IMR-90 (cell line): ENCODE data around the gene SGK2. TPM values are rescaled to one million over a fixed set of nuclear protein-coding genes. Genes with fewer than 3 reads are reported as not detected.

Experiments
- ATAC-seq: fragments of 200-7000 bp; cut with Tn5 transposase; 2 replicates; pipeline ENCODE4 v1.9.1; 2020; ENCODE audit warnings: low read depth, mild to moderate bottlenecking, moderate library complexity
- BruUV-seq: library from RNA; stranded (reverse); fragments of 400-500 nt; replicated peaks from 2 replicates; lab custom pipeline; 2021; lab: Mats Ljungman, UMichigan
- CTCF ChIA-PET: fragments of 300-600 bp; formaldehyde crosslinking; extraction: SDS; loops from one replicate; lab custom pipeline; 2021; ENCODE audit warnings: antibody characterized with exemption; lab: Yijun Ruan, JAX
- POLR2A ChIA-PET: fragments of 300-600 bp; sonication (Branson Sonifier 250); formaldehyde crosslinking; loops from one replicate; lab custom pipeline; 2022; ENCODE audit warnings: antibody characterized with exemption; ENCODE audit not compliant: unreplicated experiment; lab: Charles Lee
- DNase-seq: peaks from one replicate; pipeline ENCODE4 v3.0.0; 2013
- H2AFZ ChIP-seq: replicated peaks from 2 replicates; pipeline ENCODE3; 2013; ENCODE audit warnings: low read length, mild to moderate bottlenecking; ENCODE audit not compliant: poor library complexity
- H2AK5ac ChIP-seq: 2 replicates; pipeline ENCODE4 v1.6.1; 2013; ENCODE audit warnings: low read depth, low read length, inconsistent platforms
- H2AK9ac ChIP-seq: replicated peaks from 2 replicates; pipeline ENCODE3; 2013; ENCODE audit warnings: mild to moderate bottlenecking, low read depth, low read length, moderate library complexity; ENCODE audit not compliant: poor library complexity
- H2BK120ac ChIP-seq: 2 replicates; pipeline ENCODE4 v1.6.1; 2013; ENCODE audit warnings: low read depth, low read length, inconsistent platforms
- H2BK15ac ChIP-seq: 3 replicates; pipeline ENCODE4 v1.6.1; 2013; ENCODE audit warnings: low read depth, low read length, inconsistent platforms
- H2BK20ac ChIP-seq: 2 replicates; pipeline ENCODE4 v1.6.1; 2013; ENCODE audit warnings: low read depth, mild to moderate bottlenecking, inconsistent platforms, low read length, moderate library complexity
- H2BK5ac ChIP-seq: 2 replicates; pipeline ENCODE4 v1.6.1; 2013; ENCODE audit warnings: mild to moderate bottlenecking, low read depth, low read length, inconsistent platforms; ENCODE audit not compliant: poor library complexity, severe bottlenecking
- H3K14ac ChIP-seq: replicated peaks from 2 replicates; pipeline ENCODE4 v1.6.1; 2013; ENCODE audit warnings: low read depth, low read length, inconsistent platforms
- H3K18ac ChIP-seq: 2 replicates; pipeline ENCODE4 v1.6.1; 2013; ENCODE audit warnings: low read depth, low read length, control low read depth
- H3K23ac ChIP-seq: 2 replicates; pipeline ENCODE4 v1.6.1; 2013; ENCODE audit warnings: low read depth, low read length, inconsistent platforms
- H3K27ac ChIP-seq: 2 replicates; pipeline ENCODE4 v1.5.1; 2013; ENCODE audit warnings: mild to moderate bottlenecking, control low read depth, low read length; ENCODE audit not compliant: insufficient read depth
- H3K27me3 ChIP-seq: 2 replicates; pipeline ENCODE4 v1.6.1; 2013; ENCODE audit warnings: low read length; ENCODE audit not compliant: control insufficient read depth, insufficient read depth
- H3K36me3 ChIP-seq: 2 replicates; pipeline ENCODE4 v1.6.1; 2013; ENCODE audit warnings: low read length, mixed read lengths; ENCODE audit not compliant: control insufficient read depth, insufficient read depth
- H3K4ac ChIP-seq: 2 replicates; pipeline ENCODE4 v1.6.1; 2013; ENCODE audit warnings: low read depth, low read length, inconsistent platforms
- H3K4me1 ChIP-seq: 2 replicates; pipeline ENCODE4 v1.6.1; 2013; ENCODE audit warnings: low read length, mixed read lengths; ENCODE audit not compliant: control insufficient read depth, insufficient read depth
- H3K4me2 ChIP-seq: 2 replicates; pipeline ENCODE4 v1.6.1; 2013; ENCODE audit warnings: low read depth, mild to moderate bottlenecking, control low read depth, low read length, moderate library complexity
- H3K4me3 ChIP-seq: 2 replicates; pipeline ENCODE4 v1.5.1; 2013; ENCODE audit warnings: low read depth, mild to moderate bottlenecking, control low read depth, low read length, moderate library complexity; ENCODE audit not compliant: insufficient read depth
- H3K56ac ChIP-seq: 2 replicates; pipeline ENCODE4 v1.6.1; 2013; ENCODE audit warnings: low read length, inconsistent platforms; ENCODE audit not compliant: insufficient read depth; ENCODE audit errors: extremely low read depth
- H3K79me1 ChIP-seq, 2 experiments: 2 replicates each; pipeline ENCODE4 v1.6.1; 2013; ENCODE audit warnings: low read length in 2 of 2, inconsistent platforms in 1 of 2, low read depth in 1 of 2
- H3K9ac ChIP-seq: 2 replicates; pipeline ENCODE4 v1.6.1; 2013; ENCODE audit warnings: low read depth, low read length, control low read depth
- H3K9me1 ChIP-seq: 2 replicates; pipeline ENCODE4 v1.6.1; 2013; ENCODE audit warnings: low read length, inconsistent platforms; ENCODE audit not compliant: insufficient read depth
- H3K9me3 ChIP-seq: 2 replicates; pipeline ENCODE4 v1.6.1; 2013; ENCODE audit warnings: low read length; ENCODE audit not compliant: control insufficient read depth, insufficient read depth
- H4K20me1 ChIP-seq: 2 replicates; pipeline ENCODE4 v1.6.1; 2013; ENCODE audit warnings: low read length, inconsistent platforms; ENCODE audit not compliant: insufficient read depth
- H4K5ac ChIP-seq: 2 replicates; pipeline ENCODE4 v1.6.1; 2013; ENCODE audit warnings: mild to moderate bottlenecking, low read depth, low read length, control low read depth
- H4K8ac ChIP-seq, 2 experiments: 2 replicates each; pipeline ENCODE4 v1.6.1; 2013; ENCODE audit warnings: low read depth in 2 of 2, low read length in 2 of 2, control low read depth in 1 of 2, inconsistent platforms in 1 of 2
- H4K91ac ChIP-seq: 2 replicates; pipeline ENCODE4 v1.6.1; 2013; ENCODE audit warnings: low read depth, low read length, inconsistent platforms; ENCODE audit not compliant: insufficient read depth
- BHLHE40 ChIP-seq: fragments of 150-350 bp; IDR thresholded peaks from 2 replicates; pipeline ENCODE4 v1.6.1; 2016; ENCODE audit warnings: mild to moderate bottlenecking, low read depth, low read length
- MAZ ChIP-seq: IDR thresholded peaks from 2 replicates; pipeline ENCODE4 v1.6.1; 2012; ENCODE audit warnings: low read depth, mild to moderate bottlenecking, low read length, improper control_type of control experiment, moderate library complexity, borderline replicate concordance
- POLR2A ChIP-seq: IDR thresholded peaks from 2 replicates; pipeline ENCODE4 v1.6.1; 2012; ENCODE audit warnings: mild to moderate bottlenecking, low read depth, low read length
- RCOR1 ChIP-seq: IDR thresholded peaks from 2 replicates; pipeline ENCODE4 v1.6.1; 2012; ENCODE audit warnings: mild to moderate bottlenecking, low read length, improper control_type of control experiment; ENCODE audit not compliant: insufficient replicate concordance
- RFX5 ChIP-seq: IDR thresholded peaks from 2 replicates; pipeline ENCODE4 v1.8.0; 2012; ENCODE audit warnings: low read depth, mild to moderate bottlenecking, low read length, moderate library complexity
- SMC3 ChIP-seq: fragments of 150-350 bp; IDR thresholded peaks from 2 replicates; pipeline ENCODE4 v1.6.1; 2016; ENCODE audit warnings: low read depth, mild to moderate bottlenecking, antibody characterized with exemption, low read length, moderate library complexity
- WGBS, 2 experiments: methylation state at CpG; one replicate each; pipeline versions ENCODE4 v1.1.5 to v1.1.7; 2013; ENCODE audit warnings: missing lambda C conversion rate in 2 of 2; ENCODE audit not compliant: insufficient read length in 1 of 2; ENCODE audit errors: extremely low coverage in 2 of 2; 5-methylcytosine and 5-hydroxymethylcytosine counted together
- dilution Hi-C: fragments of 300-500 bp; cut with HindIII; formaldehyde crosslinking; loops from one replicate; pipeline ENCODE4 v1.14.3; 2018; ENCODE audit warnings: low sequenced_read_pairs; ENCODE audit not compliant: unreplicated experiment
- in situ Hi-C: fragments of 300-500 bp; cut with MboI; formaldehyde crosslinking; loops from 3 replicates; pipeline ENCODE4 v1.14.3; 2019; ENCODE audit warnings: low sequenced_read_pairs, inconsistent platforms, mixed read lengths
- intact Hi-C: fragments of 100-400 bp; cut with micrococcal nuclease; formaldehyde crosslinking; loops from 2 replicates; pipeline ENCODE4 v1.10.0; 2022
- polyA plus RNA-seq, 3 experiments: library from polyadenylated mRNA; depleted of rRNA; stranded (reverse); fragments of >200 nt; gene quantifications; 2 replicates each; pipeline ENCODE4 v1.2.3, GENCODE V29; 2012; ENCODE audit warnings: low replicate concordance in 1 of 3
- total RNA-seq: library from RNA; depleted of rRNA; stranded (reverse); fragments of >200 nt; gene quantifications from 2 replicates; pipeline ENCODE4 v1.2.3, GENCODE V29; 2012

SGK2 gene
- total and polyA plus RNA-seq, 2 of the 4 experiments (the other 2 are of a cell fraction) = under 0.01 to 0.10 TPM

DNA sequence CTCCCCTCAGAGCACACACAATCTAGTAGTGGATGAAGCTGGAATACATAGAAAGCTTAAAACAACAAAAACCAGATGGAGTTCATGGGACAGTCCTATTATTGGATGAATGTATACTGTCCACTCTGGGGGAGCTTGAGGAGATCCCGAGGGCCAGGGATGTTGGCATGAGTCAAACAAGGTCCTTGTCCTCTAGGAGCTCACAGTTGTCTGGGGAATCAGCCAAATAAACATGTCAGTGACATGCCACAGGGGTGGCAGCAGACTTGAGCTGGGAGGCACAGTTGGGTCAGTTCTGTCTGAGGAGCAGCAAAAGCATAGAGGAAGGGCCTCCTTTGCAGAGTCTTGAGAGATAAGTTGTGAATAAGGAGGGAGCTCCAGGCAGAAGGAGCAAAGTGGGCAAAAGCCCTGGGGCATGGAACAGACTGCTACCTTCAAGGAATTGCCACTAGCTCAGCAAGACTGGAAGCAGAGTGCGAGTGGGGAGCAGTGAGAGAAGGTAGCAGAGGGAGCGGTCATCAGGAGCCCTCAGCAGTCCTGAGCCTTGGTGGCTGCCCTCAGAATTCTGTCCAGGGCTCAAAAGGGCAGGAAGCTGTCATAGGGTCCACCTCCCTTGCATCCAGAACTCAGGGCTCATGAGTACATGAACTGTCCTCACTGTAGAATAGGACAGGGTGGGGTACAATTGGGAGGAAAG, 29.2 kb upstream of the SGK2 start:
- in situ Hi-C loops (loop anchor here (10.0 kb wide), 1 partner anchor 165 kb away; no protein-coding TSS in a partner anchor), intact Hi-C loops (no loop called here), dilution Hi-C loops (no loop called here)
- no peak overlapping the region for H3K4me2 ChIP-seq
- H3K27ac ChIP-seq = no peak overlapping the region
- H2BK5ac ChIP-seq = no peak overlapping the region
- no peak overlapping the region for H4K5ac ChIP-seq
- peaks cover 3% of the 10 kb centered on the region; the same call in 1 of the 2 replicates for H3K4me1 ChIP-seq
- H4K20me1 ChIP-seq = no peaks in the 10 kb centered on the region
- H3K56ac ChIP-seq = no peak overlapping the region
- no peak overlapping the region for H2BK20ac ChIP-seq
- no peak overlapping the region for H3K18ac ChIP-seq
- H3K27me3 ChIP-seq = peaks cover 6% of the 10 kb centered on the region
- no peak overlapping the region for H2AK9ac ChIP-seq
- ChIA-PET POLR2A (no interaction called here), CTCF (interaction anchor here (2.2 kb wide), 1 partner anchor 9 kb away, joined by 11 read pairs; no protein-coding TSS in a partner anchor)
- no peak overlapping the region for H4K91ac ChIP-seq
- no peak overlapping the region for H2BK120ac ChIP-seq
- H4K8ac ChIP-seq = no peak overlapping the region
- H3K23ac ChIP-seq = no peak overlapping the region
- H3K4me3 ChIP-seq = no peak overlapping the region
- H3K4ac ChIP-seq = no peak overlapping the region
- H3K79me1 ChIP-seq = no peaks in the 10 kb centered on the region
- no peak overlapping the region for H3K9ac ChIP-seq
- DNase-seq (no peak), ATAC-seq (no peak)
- no peaks in the 10 kb centered on the region for H3K9me3 ChIP-seq
- H3K36me3 ChIP-seq = peaks cover 3% of the 10 kb centered on the region; the same call in 1 of the 2 replicates
- H3K14ac ChIP-seq = no peak overlapping the region
- H2AFZ ChIP-seq = no peak overlapping the region
- H3K9me1 ChIP-seq = no peaks in the 10 kb centered on the region; the same call in none of the 2 replicates
- no peak overlapping the region for H2AK5ac ChIP-seq
- no peak overlapping the region for H2BK15ac ChIP-seq
- BruUV-seq = no TSS peak
- WGBS, 2 experiments = 40% methylated on average over 1 of the region's 3 CpGs; no CpG with 5 or more reads in 1 of the 2 experiments
- no peak for TF ChIP-seq RCOR1
- no peak for TF ChIP-seq POLR2A
- TF ChIP-seq BHLHE40 = no peak
- TF ChIP-seq RFX5 = no peak
- no peak for TF ChIP-seq MAZ
- no peak for TF ChIP-seq SMC3
